Measurements from ENCODE around the gene MICB.

- TF ChIP-seq CTCF (conservative IDR thresholded peaks at IDR 0.05; ENCODE audit: low read length) (no peak), EZH2phosphoT487 (IDR thresholded peaks at IDR 0.05; ENCODE audit: borderline replicate concordance) (no peak)
Observed at GRCh38 chr6:31528821-31529328, 30.9 kb downstream of the MICB start, which contains the start of gene MCCD1.
